ENCODE data around the gene SNX1.
"Not testable (repeated sequence)": the region's sequence is repeated elsewhere in the genome, so short reads cannot be mapped to it uniquely, and the experiment has no call there.

The SNX1 gene

GRCh38 chr15:64051093-64051402 is 44.7 kb upstream of the SNX1 start:
- Histone ChIP-seq H3K9me3 (ENCODE audit: severe bottlenecking) (no peaks in the 10 kb centered on the region), H3K27ac (ENCODE audit: poor library complexity, severe bottlenecking) (no peak overlapping the region), H3K27me3 (ENCODE audit: insufficient read depth, poor library complexity, severe bottlenecking) (no peaks in the 10 kb centered on the region), H3K4me3 (ENCODE audit: severe bottlenecking) (no peak overlapping the region), H3K36me3 (ENCODE audit: low read depth) (no peaks in the 10 kb centered on the region), H3K4me1 (ENCODE audit: insufficient read depth, poor library complexity, severe bottlenecking) (peaks cover 9% of the 10 kb centered on the region)
- DNase-seq (ENCODE audit: low spot score) (no peak), ATAC-seq (ENCODE audit: low read depth) (no peak)
- no peak for TF ChIP-seq CTCF (IDR thresholded peaks at IDR 0.05; ENCODE audit: poor library complexity, severe bottlenecking)

GRCh38 chr15:64051407-64052259 is 44.1 kb upstream of the SNX1 start:
- TF ChIP-seq CTCF (IDR thresholded peaks at IDR 0.05; ENCODE audit: poor library complexity, severe bottlenecking) = no peak
- Histone ChIP-seq H3K36me3 (ENCODE audit: low read depth) (no peaks in the 10 kb centered on the region), H3K4me3 (ENCODE audit: severe bottlenecking) (no peak overlapping the region), H3K27ac (ENCODE audit: poor library complexity, severe bottlenecking) (no peak overlapping the region), H3K9me3 (ENCODE audit: severe bottlenecking) (no peaks in the 10 kb centered on the region), H3K4me1 (ENCODE audit: insufficient read depth, poor library complexity, severe bottlenecking) (peaks cover 9% of the 10 kb centered on the region), H3K27me3 (ENCODE audit: insufficient read depth, poor library complexity, severe bottlenecking) (no peaks in the 10 kb centered on the region)
- ATAC-seq (ENCODE audit: low read depth) (peak; percentile 40; the same call in 1 of the 3 replicates), DNase-seq (ENCODE audit: low spot score) (no peak)

GRCh38 chr15:64052925-64053491 is 42.8 kb upstream of the SNX1 start:
- Histone ChIP-seq H3K27me3 (ENCODE audit: insufficient read depth, poor library complexity, severe bottlenecking) (no peaks in the 10 kb centered on the region), H3K9me3 (ENCODE audit: severe bottlenecking) (no peaks in the 10 kb centered on the region), H3K4me1 (ENCODE audit: insufficient read depth, poor library complexity, severe bottlenecking) (peaks cover 11% of the 10 kb centered on the region), H3K36me3 (ENCODE audit: low read depth) (no peaks in the 10 kb centered on the region), H3K27ac (ENCODE audit: poor library complexity, severe bottlenecking) (no peak overlapping the region), H3K4me3 (ENCODE audit: severe bottlenecking) (no peak overlapping the region)
- TF ChIP-seq CTCF (IDR thresholded peaks at IDR 0.05; ENCODE audit: poor library complexity, severe bottlenecking) = no peak
- ATAC-seq (ENCODE audit: low read depth) (no peak), DNase-seq (ENCODE audit: low spot score) (no peak)

- not testable (repeated sequence) for DNase-seq (ENCODE audit: low spot score); H3K36me3 ChIP-seq (ENCODE audit: low read depth); H3K27me3 ChIP-seq (ENCODE audit: insufficient read depth, poor library complexity, severe bottlenecking); H3K27ac ChIP-seq (ENCODE audit: poor library complexity, severe bottlenecking); ATAC-seq (ENCODE audit: low read depth); H3K9me3 ChIP-seq (ENCODE audit: severe bottlenecking); H3K4me3 ChIP-seq (ENCODE audit: severe bottlenecking)
- H3K4me1 ChIP-seq (ENCODE audit: insufficient read depth, poor library complexity, severe bottlenecking) = peaks cover 17% of the 10 kb centered on the region
These were observed 42.1 kb upstream of the SNX1 start for GRCh38 chr15:64053674-64054073.

GRCh38 chr15:64058279-64058678 is 37.5 kb upstream of the SNX1 start:
- Histone ChIP-seq H3K27ac (ENCODE audit: poor library complexity, severe bottlenecking) (no peak overlapping the region), H3K4me1 (ENCODE audit: insufficient read depth, poor library complexity, severe bottlenecking) (peaks cover 8% of the 10 kb centered on the region), H3K4me3 (ENCODE audit: severe bottlenecking) (no peak overlapping the region), H3K36me3 (ENCODE audit: low read depth) (no peaks in the 10 kb centered on the region), H3K9me3 (ENCODE audit: severe bottlenecking) (no peaks in the 10 kb centered on the region), H3K27me3 (ENCODE audit: insufficient read depth, poor library complexity, severe bottlenecking) (no peaks in the 10 kb centered on the region)
- no peak for DNase-seq (ENCODE audit: low spot score)
- TF ChIP-seq CTCF (IDR thresholded peaks at IDR 0.05; ENCODE audit: poor library complexity, severe bottlenecking) = no peak
- ATAC-seq (ENCODE audit: low read depth) = peak; percentile 96

GRCh38 chr15:64059104-64059503 is 36.7 kb upstream of the SNX1 start:
- H3K9me3 ChIP-seq (ENCODE audit: severe bottlenecking); H3K27ac ChIP-seq (ENCODE audit: poor library complexity, severe bottlenecking); H3K36me3 ChIP-seq (ENCODE audit: low read depth); DNase-seq (ENCODE audit: low spot score); H3K27me3 ChIP-seq (ENCODE audit: insufficient read depth, poor library complexity, severe bottlenecking); H3K4me1 ChIP-seq (ENCODE audit: insufficient read depth, poor library complexity, severe bottlenecking); ATAC-seq (ENCODE audit: low read depth); H3K4me3 ChIP-seq (ENCODE audit: severe bottlenecking): not testable (repeated sequence)
